Measurements from ENCODE around the gene ARL5A. TPM values are rescaled to one million over a fixed set of nuclear protein-coding genes. Genes with fewer than 3 reads are reported as not detected.

ARL5A gene
- total and polyA plus RNA-seq, 9 of the 15 experiments (the other 6 are each of a cell fraction or from before 2014, with no cell fraction given): 16.3 to 117 (median 88.4) TPM

GRCh38 chr2:151760139-151760650, 68.0 kb downstream of the ARL5A start (continued):
- TF ChIP-seq PATZ1 (CRISPR knock-in tag; IDR thresholded peaks at IDR 0.05; ENCODE audit: borderline replicate concordance) (no peak), PURB (CRISPR knock-in tag; IDR thresholded peaks at IDR 0.05; ENCODE audit: low read depth) (no peak), ZNF561 (CRISPR knock-in tag; conservative IDR thresholded peaks at IDR 0.05) (no peak), RBM25 (IDR thresholded peaks at IDR 0.05; ENCODE audit: low read depth, low read length, severe bottlenecking) (no peak), RUNX1 (IDR thresholded peaks at IDR 0.05; ENCODE audit: low read depth) (no peak), TCF7L2 (IDR thresholded peaks at IDR 0.05; ENCODE audit: low read depth, low read length) (no peak), TRIM28 (IDR thresholded peaks at IDR 0.05) (0 out of 2 replicates have a peak, but pooled peaks have one; percentile 43), MAX (CRISPR knock-in tag; IDR thresholded peaks at IDR 0.05) (peak; percentile 92), E2F5 (CRISPR knock-in tag; IDR thresholded peaks at IDR 0.05) (no peak), MEF2A (IDR thresholded peaks at IDR 0.05; ENCODE audit: control insufficient read depth, low read depth, low read length) (no peak), CBFA2T2 (conservative IDR thresholded peaks at IDR 0.05) (peak; percentile 66), HMGN3 (IDR thresholded peaks at IDR 0.05; ENCODE audit: borderline replicate concordance, extremely low read depth, insufficient read length, low read depth, low read length) (no peak), PTTG1 (tag; IDR thresholded peaks at IDR 0.05; ENCODE audit: low read depth) (no peak), GTF2F1 (IDR thresholded peaks at IDR 0.05; ENCODE audit: low read depth, low read length) (no peak), HDGF (IDR thresholded peaks at IDR 0.05) (no peak), ZC3H11A (IDR thresholded peaks at IDR 0.05; ENCODE audit: low read depth, low read length) (no peak), RFX5 (IDR thresholded peaks at IDR 0.05; ENCODE audit: low read depth, low read length) (no peak), KDM4B (IDR thresholded peaks at IDR 0.05; ENCODE audit: borderline replicate concordance in 2 of 2, low read depth in 1 of 2) (peak in 1 of 2 experiments; percentile 63; a peak in 1 of 4 replicates), DIDO1 (tag; IDR thresholded peaks at IDR 0.05; ENCODE audit: low read depth) (peak; percentile 38; the same call in 1 of the 2 replicates), NFE2L1 (tag; IDR thresholded peaks at IDR 0.05; ENCODE audit: borderline replicate concordance, low read depth) (no peak), TEAD1 (CRISPR knock-in tag; IDR thresholded peaks at IDR 0.05) (peak in 1 of 2 experiments; percentile 79; a peak in 2 of 4 replicates), CXXC5 (CRISPR knock-in tag; IDR thresholded peaks at IDR 0.05) (peak; percentile 86)
- TF ChIP-seq, protein P1, sequence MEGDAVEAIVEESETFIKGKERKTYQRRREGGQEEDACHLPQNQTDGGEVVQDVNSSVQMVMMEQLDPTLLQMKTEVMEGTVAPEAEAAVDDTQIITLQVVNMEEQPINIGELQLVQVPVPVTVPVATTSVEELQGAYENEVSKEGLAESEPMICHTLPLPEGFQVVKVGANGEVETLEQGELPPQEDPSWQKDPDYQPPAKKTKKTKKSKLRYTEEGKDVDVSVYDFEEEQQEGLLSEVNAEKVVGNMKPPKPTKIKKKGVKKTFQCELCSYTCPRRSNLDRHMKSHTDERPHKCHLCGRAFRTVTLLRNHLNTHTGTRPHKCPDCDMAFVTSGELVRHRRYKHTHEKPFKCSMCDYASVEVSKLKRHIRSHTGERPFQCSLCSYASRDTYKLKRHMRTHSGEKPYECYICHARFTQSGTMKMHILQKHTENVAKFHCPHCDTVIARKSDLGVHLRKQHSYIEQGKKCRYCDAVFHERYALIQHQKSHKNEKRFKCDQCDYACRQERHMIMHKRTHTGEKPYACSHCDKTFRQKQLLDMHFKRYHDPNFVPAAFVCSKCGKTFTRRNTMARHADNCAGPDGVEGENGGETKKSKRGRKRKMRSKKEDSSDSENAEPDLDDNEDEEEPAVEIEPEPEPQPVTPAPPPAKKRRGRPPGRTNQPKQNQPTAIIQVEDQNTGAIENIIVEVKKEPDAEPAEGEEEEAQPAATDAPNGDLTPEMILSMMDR (IDR thresholded peaks at IDR 0.05 in 2 of 3, conservative IDR thresholded peaks at IDR 0.05 in 1 of 3; ENCODE audit: insufficient read depth in 2 of 3, low read depth in 1 of 3, low read length in 3 of 3): no peak
- TF ChIP-seq, protein P2, sequence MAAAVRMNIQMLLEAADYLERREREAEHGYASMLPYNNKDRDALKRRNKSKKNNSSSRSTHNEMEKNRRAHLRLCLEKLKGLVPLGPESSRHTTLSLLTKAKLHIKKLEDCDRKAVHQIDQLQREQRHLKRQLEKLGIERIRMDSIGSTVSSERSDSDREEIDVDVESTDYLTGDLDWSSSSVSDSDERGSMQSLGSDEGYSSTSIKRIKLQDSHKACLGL (CRISPR knock-in tag; IDR thresholded peaks at IDR 0.05; ENCODE audit: borderline replicate concordance, poor library complexity, severe bottlenecking): peak; percentile 27

Data from K562 (cell line).